B cell (primary cell): ENCODE measurements around the gene DBNDD2. TPM values are rescaled to one million over a fixed set of nuclear protein-coding genes. Genes with fewer than 3 reads are reported as not detected.

ENCODE experiments used
- ATAC-seq: fragments of 200-7000 bp; cut with Tn5 transposase; one replicate; pipeline ENCODE4 v1.10.0; 2021; ENCODE audit warnings: low read depth, mild to moderate bottlenecking, moderate number of reproducible peaks, moderate library complexity
- CTCF ChIA-PET: fragments of 350-600 bp; sonication (Branson Sonifier 250); formaldehyde crosslinking; loops from one replicate; lab custom pipeline; 2021; ENCODE audit warnings: antibody characterized with exemption, inconsistent platforms; lab: Charles Lee
- POLR2A ChIA-PET: fragments of 350-600 bp; sonication (Branson Sonifier 250); formaldehyde crosslinking; loops from one replicate; lab custom pipeline; 2021; ENCODE audit warnings: antibody characterized with exemption; lab: Charles Lee
- DNase-seq: peaks from one replicate; pipeline ENCODE4 v3.0.0; 2013
- H2AFZ ChIP-seq: 2 replicates; pipeline ENCODE4 v1.6.1; 2012; ENCODE audit warnings: mild to moderate bottlenecking, low read depth, low read length; ENCODE audit not compliant: insufficient read depth, poor library complexity, severe bottlenecking
- H3K27ac ChIP-seq, 2 donors: 1 replicate in 1 of 2; 2 replicates in 1 of 2; pipeline ENCODE4 v1.5.1; 2012 to 2013; ENCODE audit warnings: low read length in 2 of 2, mild to moderate bottlenecking in 2 of 2, moderate library complexity in 1 of 2
- H3K27me3 ChIP-seq, 4 experiments: fragments of 200-600 bp in 1 of 4; sonication (generic) in 1 of 4; replicated peaks in 1 of 4; 1 replicate in 2 of 4; 2 replicates in 2 of 4; pipeline versions ENCODE4 v1.6.1 to v1.7.0; 2013 to 2016; ENCODE audit warnings: low read length in 3 of 4, mild to moderate bottlenecking in 2 of 4, mixed read lengths in 1 of 4, moderate library complexity in 1 of 4; ENCODE audit not compliant: insufficient read depth in 4 of 4, control insufficient read depth in 3 of 4; ENCODE audit errors: control extremely low read depth in 1 of 4
- H3K36me3 ChIP-seq, 2 experiments: replicated peaks in 1 of 2; 1 replicate in 1 of 2; 2 replicates in 1 of 2; pipeline versions ENCODE4 v1.6.1 to v1.7.1; 2013; ENCODE audit warnings: low read length in 1 of 2; ENCODE audit not compliant: insufficient read depth in 2 of 2, control insufficient read depth in 1 of 2; ENCODE audit errors: control extremely low read depth in 1 of 2, extremely low read depth in 1 of 2
- H3K4me1 ChIP-seq, 2 donors: fragments of 200-600 bp in 1 of 2; sonication (generic) in 1 of 2; 1 replicate in 1 of 2; 2 replicates in 1 of 2; pipeline versions ENCODE4 v1.5.1 to v1.6.1; 2013 to 2017; ENCODE audit warnings: low read length in 2 of 2; ENCODE audit not compliant: control insufficient read depth in 2 of 2, insufficient read depth in 2 of 2
- H3K4me2 ChIP-seq: replicated peaks from 2 replicates; pipeline ENCODE3; 2012; ENCODE audit warnings: mild to moderate bottlenecking, low read depth, low read length; ENCODE audit not compliant: poor library complexity, severe bottlenecking
- H3K4me3 ChIP-seq, 5 experiments: fragments of 200-600 bp in 1 of 5; sonication (generic) in 1 of 5; 1 replicate in 3 of 5; 2 replicates in 2 of 5; pipeline versions ENCODE4 v1.5.1 to v1.7.0; 2011 to 2016; ENCODE audit warnings: low read length in 4 of 5, mild to moderate bottlenecking in 4 of 5, low read depth in 2 of 5, control low read depth in 1 of 5, moderate library complexity in 1 of 5; ENCODE audit not compliant: insufficient read depth in 1 of 5; ENCODE audit errors: control extremely low read depth in 1 of 5, extremely low read depth in 1 of 5
- H3K79me2 ChIP-seq: fragments of 200-600 bp; sonication (generic); one replicate; pipeline ENCODE4 v1.6.0; 2016; ENCODE audit warnings: low read length; ENCODE audit not compliant: control insufficient read depth, insufficient read depth
- H3K9ac ChIP-seq: fragments of 200-600 bp; sonication (generic); 2 replicates; pipeline ENCODE4 v1.6.1; 2017; ENCODE audit warnings: mild to moderate bottlenecking, low read length, moderate library complexity
- H3K9me3 ChIP-seq, 3 donors: one replicate each; pipeline versions ENCODE4 v1.6.1 to v1.7.1; 2013; ENCODE audit warnings: low read length in 2 of 3; ENCODE audit not compliant: control insufficient read depth in 2 of 3, insufficient read depth in 1 of 3; ENCODE audit errors: control extremely low read depth in 1 of 3
- H4K20me1 ChIP-seq: 2 replicates; pipeline ENCODE4 v1.6.0; 2012; ENCODE audit warnings: mild to moderate bottlenecking, low read length; ENCODE audit not compliant: insufficient read depth, control insufficient read depth, poor library complexity, severe bottlenecking
- H3K27ac Mint-ChIP-seq: one replicate; pipeline ENCODE4 v1.8.0; 2021; ENCODE audit warnings: mixed read lengths
- H3K27me3 Mint-ChIP-seq: one replicate; pipeline ENCODE4 v1.8.0; 2021; ENCODE audit warnings: mixed read lengths
- H3K4me1 Mint-ChIP-seq: one replicate; pipeline ENCODE4 v1.8.0; 2021; ENCODE audit warnings: mixed read lengths
- H3K4me3 Mint-ChIP-seq: one replicate; pipeline ENCODE4 v1.8.0; 2021; ENCODE audit warnings: mixed read lengths
- H3K9me3 Mint-ChIP-seq: one replicate; pipeline ENCODE4 v1.8.0; 2022; ENCODE audit warnings: mixed read lengths; ENCODE audit not compliant: insufficient read depth
- CTCF ChIP-seq: fragments of 200-600 bp; IDR thresholded peaks from one replicate; pipeline ENCODE4 v1.8.0; 2022; ENCODE audit warnings: antibody characterized with exemption, mild to moderate bottlenecking
- EZH2 ChIP-seq: IDR thresholded peaks from 2 replicates; pipeline ENCODE4 v1.6.1; 2012; ENCODE audit warnings: borderline replicate concordance, low read depth, mild to moderate bottlenecking, moderate library complexity, low read length; ENCODE audit not compliant: insufficient read depth, poor library complexity, severe bottlenecking
- WGBS: methylation state at CpG from one replicate; pipeline ENCODE4 v1.1.5; 2013; ENCODE audit warnings: missing lambda C conversion rate; ENCODE audit not compliant: insufficient coverage; 5-methylcytosine and 5-hydroxymethylcytosine counted together
- intact Hi-C: fragments of 100-400 bp; cut with micrococcal nuclease; formaldehyde crosslinking; loops from one replicate; pipeline ENCODE4 v1.10.0; 2022
- polyA plus RNA-seq: library from polyadenylated mRNA; depleted of rRNA; stranded (reverse); fragments of >200 nt; gene quantifications from 2 replicates; pipeline ENCODE4 v1.2.3, GENCODE V29; 2012
- total RNA-seq, 2 donors: library from RNA; stranded (reverse); fragments of 120-200 nt in 1 of 2; gene quantifications; 1 replicate in 1 of 2; 2 replicates in 1 of 2; pipeline versions ENCODE4 v1.2.3 to v1.2.4, GENCODE V29; 2013 to 2022

DBNDD2 gene
- total and polyA plus RNA-seq, 2 donors (not counting 1 experiment from before 2014, with no cell fraction given): 3.1 to 3.6 TPM

DNA sequence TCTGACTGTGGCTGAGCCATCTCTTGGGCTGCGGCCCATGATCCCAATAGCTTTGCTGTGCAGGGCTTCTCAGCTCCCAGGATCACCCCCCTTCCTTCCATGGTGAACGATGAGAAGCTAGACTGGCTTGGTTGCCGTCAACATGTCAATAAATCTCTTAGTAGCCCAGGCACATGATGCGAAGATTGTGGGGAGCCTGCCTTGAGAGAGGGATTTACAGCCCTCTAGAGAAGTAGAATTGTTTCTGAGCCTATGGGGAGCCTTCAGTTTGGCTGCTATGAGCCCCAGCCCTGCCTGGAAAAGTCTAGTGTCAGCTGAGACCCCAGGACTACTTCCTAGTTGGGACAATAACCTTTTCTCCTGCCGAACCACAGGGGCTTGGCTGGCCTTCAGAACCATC is 4.6 kb downstream of the DBNDD2 start:
- no peak overlapping the region for H3K4me3 ChIP-seq
- H3K4me2 ChIP-seq: no peak overlapping the region
- no peak for TF ChIP-seq EZH2
- no peak for TF ChIP-seq CTCF
- H3K4me3 Mint-ChIP-seq: no peak overlapping the region
- H3K9me3 ChIP-seq: no peaks in the 10 kb centered on the region
- H3K9me3 Mint-ChIP-seq: no peaks in the 10 kb centered on the region
- peaks cover 23 to 27% of the 10 kb centered on the region in 2 donors for H3K4me1 ChIP-seq
- ChIA-PET POLR2A (interaction anchor here (1.5 kb wide), 1 partner anchor 50 kb away, joined by 4 read pairs; the partner anchor contains the start of gene SYS1), CTCF (interaction anchor here (1.0 to 2.3 kb wide), 4 partner anchors 8 to 44 kb away, joined by 3 to 16 read pairs (median 3); no protein-coding TSS in a partner anchor)
- WGBS: 100% methylated on average over 3 of the region's 5 CpGs
- no peaks in the 10 kb centered on the region for H4K20me1 ChIP-seq
- H3K36me3 ChIP-seq: no peaks in the 10 kb centered on the region
- intact Hi-C loops: no loop called here
- H3K27me3 ChIP-seq: no peaks in the 10 kb centered on the region
- no peak for DNase-seq
- no peak overlapping the region for H3K27ac ChIP-seq
- ATAC-seq: no peak
- H3K79me2 ChIP-seq: peaks cover 31% of the 10 kb centered on the region
- H3K9ac ChIP-seq: no peak overlapping the region
- peaks cover 39% of the 10 kb centered on the region for H3K4me1 Mint-ChIP-seq
- no peak overlapping the region for H3K27ac Mint-ChIP-seq
- no peaks in the 10 kb centered on the region for H3K27me3 Mint-ChIP-seq
- no peak overlapping the region for H2AFZ ChIP-seq

DNA sequence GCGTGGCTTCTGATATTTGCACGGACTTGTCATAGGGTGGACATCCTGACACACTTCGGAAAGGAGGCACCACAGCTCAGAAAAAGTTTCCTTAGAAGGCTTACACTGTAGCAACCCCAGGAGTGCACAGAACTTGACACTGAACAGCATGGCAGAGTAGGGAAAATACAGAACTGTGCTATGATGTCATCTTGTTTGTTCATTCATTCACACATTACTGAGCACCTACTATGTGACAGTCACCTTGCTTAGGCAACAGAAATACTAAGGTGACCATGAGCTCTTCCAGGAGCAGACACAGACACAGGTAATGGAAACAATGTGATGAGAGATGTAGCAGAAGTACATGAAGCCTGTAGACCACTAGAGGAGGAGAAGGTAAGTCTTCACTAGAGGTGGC is 5.4 kb downstream of the DBNDD2 start:
- Mint-ChIP-seq H3K4me1 (peaks cover 40% of the 10 kb centered on the region), H3K27me3 (no peaks in the 10 kb centered on the region), H3K27ac (no peak overlapping the region), H3K9me3 (no peaks in the 10 kb centered on the region), H3K4me3 (no peak overlapping the region)
- intact Hi-C loops: no loop called here
- no peak overlapping the region for H3K27ac ChIP-seq
- WGBS: 90% methylated on average over 3 of the region's 3 CpGs
- H2AFZ ChIP-seq: no peak overlapping the region
- H3K9ac ChIP-seq: no peak overlapping the region
- no peak for DNase-seq
- TF ChIP-seq EZH2: no peak
- TF ChIP-seq CTCF: no peak
- ChIA-PET POLR2A (interaction anchor here (1.5 kb wide), 1 partner anchor 51 kb away, joined by 4 read pairs; the partner anchor contains the start of gene SYS1), CTCF (interaction anchor here (1.0 to 2.3 kb wide), 5 partner anchors 9 to 51 kb away, joined by 3 to 16 read pairs (median 6); partner anchors contain the start of gene SYS1)
- no peaks in the 10 kb centered on the region for H4K20me1 ChIP-seq
- H3K4me2 ChIP-seq: no peak overlapping the region
- peaks cover 23 to 26% of the 10 kb centered on the region in 2 donors for H3K4me1 ChIP-seq
- H3K36me3 ChIP-seq: peaks cover 0 to under 1% of the 10 kb centered on the region in 2 experiments
- no peak overlapping the region for H3K4me3 ChIP-seq
- H3K79me2 ChIP-seq: peaks cover 38% of the 10 kb centered on the region
- H3K9me3 ChIP-seq: no peaks in the 10 kb centered on the region
- no peak for ATAC-seq
- H3K27me3 ChIP-seq: no peaks in the 10 kb centered on the region
